ENCODE results near the gene SAMD11.
"Not testable (repeated sequence)": the region's sequence is repeated elsewhere in the genome, so short reads cannot be mapped to it uniquely, and the experiment has no call there.

SAMD11 gene

GRCh38 chr1:943545-944340 is 20.0 kb downstream of the SAMD11 start:
- no peak for DNase-seq (ENCODE audit: low read depth)

DNA sequence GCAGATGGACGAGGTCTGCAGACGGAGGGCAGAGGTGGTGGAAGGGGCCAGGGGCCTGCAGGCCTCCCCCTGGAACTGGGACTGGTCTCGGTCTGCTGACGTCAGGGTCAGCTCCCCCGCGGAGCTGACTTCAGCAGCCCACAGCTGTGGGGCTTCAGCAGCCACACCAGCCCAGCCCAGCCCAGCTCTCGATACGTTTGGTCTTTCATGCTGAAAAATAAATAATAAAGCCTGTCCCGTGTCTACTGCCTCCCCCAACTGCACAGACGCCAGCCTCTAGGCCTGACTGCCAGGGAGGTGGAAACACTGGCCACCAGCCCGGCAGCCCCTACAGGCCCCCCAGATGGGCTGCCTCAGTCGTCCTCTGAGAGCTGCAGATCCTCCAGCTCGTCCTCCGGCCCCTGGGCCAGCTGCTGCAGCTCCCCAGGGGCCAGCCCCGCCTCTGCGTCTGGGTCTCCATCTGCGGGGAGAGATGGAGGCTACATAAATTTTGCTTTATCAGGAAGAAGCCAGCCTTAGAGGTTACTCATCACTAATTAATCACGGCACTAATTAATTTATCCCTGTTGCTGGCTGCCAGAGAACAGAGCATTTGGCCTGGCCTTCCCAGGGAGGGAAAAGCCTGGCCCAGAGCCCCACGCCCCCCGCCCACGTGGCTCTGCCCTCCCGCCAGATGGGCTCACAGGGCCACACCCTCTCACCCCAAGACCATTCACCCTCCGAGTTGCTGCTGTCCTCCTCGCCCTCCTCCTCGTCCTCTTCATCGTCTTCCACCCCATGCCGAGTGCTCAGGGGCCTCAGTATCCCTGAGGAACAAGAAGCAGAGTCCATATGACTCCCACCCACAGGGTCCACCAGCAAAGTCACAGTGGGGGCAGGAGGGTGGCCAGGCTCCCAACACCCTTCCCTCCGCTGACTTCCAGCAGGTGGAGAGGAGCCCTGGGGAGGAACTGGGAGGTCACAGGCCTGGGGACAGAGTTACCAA is 20.9 kb downstream of the SAMD11 start:
- DNase-seq (ENCODE audit: low read depth): no peak

DNA sequence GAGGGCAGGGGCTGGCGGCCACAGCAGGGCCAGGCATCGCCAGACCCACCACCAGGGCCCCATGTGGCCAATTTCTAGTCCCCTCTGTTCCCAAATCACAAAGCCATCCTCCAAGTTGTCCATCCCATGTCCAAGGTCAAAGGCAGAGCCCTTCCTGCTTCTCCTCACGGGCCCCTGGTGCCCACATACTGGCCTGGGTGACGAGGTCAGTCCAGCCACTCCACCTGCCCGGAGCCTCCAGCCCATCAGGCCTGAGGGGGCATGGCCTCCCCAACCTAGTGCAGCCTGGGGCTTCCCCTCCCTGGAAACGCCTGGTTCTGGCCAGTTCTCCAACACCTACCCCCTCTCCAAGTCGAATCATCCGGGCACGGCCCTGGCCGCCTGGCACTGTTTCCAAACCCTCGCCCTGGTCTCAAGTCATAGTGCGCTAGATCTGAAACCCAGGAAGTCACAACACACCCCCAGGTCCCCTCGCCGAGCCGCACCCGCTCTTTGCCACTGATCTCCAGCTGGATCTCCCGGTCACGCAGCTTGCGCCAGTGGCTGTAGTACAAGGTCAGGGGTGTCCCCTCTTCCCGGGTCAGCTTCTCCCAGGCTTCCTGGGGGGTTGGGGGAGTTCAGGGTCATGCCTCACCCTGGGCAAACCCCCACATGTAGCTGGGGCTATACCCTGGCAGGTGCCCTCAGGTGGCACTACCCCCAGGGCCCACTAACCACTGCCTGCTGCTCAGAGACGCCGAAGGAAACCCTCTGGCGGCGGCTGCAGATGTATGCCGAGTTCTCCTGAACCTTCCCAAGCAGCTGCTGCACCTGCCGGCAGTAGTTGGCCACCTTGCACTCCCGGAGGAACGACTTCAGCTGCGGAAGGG is 22.2 kb downstream of the SAMD11 start:
- no peak for DNase-seq (ENCODE audit: low read depth)

DNA sequence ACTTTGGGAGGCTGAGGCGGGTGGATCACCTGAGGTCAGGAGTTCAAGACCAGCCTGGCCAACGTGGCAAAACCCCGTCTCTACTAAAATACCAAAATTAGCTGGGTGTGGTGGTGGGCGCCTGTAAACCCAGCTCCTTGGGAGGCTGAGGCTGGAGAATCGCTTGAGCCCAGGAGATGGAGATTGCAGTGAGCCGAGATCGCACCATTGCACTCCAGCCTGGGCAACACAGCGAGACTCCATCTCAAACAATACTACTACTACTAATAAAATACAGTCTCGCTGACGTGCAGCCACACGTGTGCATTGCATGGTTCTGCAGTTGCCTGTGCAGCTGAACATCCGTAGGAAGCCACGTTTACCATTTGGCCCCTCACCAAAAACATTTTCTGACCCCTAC is 23.1 kb downstream of the SAMD11 start:
- not testable (repeated sequence) for DNase-seq (ENCODE audit: low read depth)

- no peak for DNase-seq (ENCODE audit: low read depth)
Observed at GRCh38 chr1:947958-948357, 24.2 kb downstream of the SAMD11 start.

DNA sequence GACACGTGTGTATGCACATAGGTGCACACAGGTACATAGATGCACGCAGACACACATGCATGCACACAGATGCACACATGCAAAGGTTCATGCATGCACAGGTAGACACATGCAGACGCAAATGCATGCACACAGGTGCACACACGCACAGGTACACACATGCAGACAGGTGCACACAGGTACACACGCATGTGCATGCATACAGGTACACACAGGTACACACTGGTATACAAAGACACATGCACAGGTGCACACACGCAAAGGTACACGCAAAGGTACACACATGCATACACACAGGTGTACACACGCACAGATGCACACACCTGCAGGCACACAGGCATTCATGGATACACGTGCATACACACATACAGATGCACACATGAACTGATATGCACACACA is 26.5 kb downstream of the SAMD11 start:
- no peak for DNase-seq (ENCODE audit: low read depth)

GRCh38 chr1:950881-951280 is 27.2 kb downstream of the SAMD11 start:
- DNase-seq (ENCODE audit: low read depth): no peak

- no peak for DNase-seq (ENCODE audit: low read depth)
Observed at GRCh38 chr1:951364-951763, 27.6 kb downstream of the SAMD11 start.

DNA sequence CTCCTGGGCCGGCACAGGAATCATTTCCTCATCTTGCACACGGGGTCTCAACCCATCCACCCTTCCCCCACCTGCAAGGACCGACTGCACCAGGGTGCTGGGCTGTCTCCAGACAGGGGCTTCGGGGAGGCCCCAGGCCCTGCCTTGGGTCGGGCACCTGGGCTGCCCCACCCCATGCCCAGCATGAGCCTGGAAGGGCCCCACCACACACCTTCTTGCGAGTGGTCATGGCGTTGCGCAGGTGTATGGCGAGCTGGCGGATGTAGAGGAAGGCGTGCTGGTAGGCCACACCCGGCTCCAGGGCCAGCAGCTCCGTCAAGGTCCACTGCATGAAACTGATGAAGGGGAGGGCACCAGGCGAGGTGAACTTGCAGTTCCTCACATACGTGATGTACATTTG is 28.5 kb downstream of the SAMD11 start:
- DNase-seq (ENCODE audit: low read depth): no peak

DNA sequence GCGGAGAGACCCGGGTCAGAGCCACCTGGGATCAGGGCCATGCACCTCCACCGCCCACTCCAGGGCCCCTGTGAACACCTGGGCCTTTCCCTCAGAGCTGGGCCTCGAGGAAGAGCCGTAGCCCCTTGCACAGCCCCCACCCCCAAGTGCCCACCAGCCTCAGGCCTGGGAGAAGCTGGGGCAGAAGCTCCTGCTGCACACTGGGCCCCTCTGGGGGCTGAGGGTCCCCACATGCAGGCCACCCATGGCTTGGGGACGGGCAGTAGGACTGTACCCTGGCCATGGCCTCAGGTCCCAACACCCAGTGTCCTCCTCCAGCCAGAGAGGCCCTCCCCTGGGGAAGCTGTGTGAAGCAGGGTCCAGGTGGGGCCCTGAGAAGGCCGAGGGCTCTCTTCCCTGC is 28.9 kb downstream of the SAMD11 start:
- no peak for DNase-seq (ENCODE audit: low read depth)

DNA sequence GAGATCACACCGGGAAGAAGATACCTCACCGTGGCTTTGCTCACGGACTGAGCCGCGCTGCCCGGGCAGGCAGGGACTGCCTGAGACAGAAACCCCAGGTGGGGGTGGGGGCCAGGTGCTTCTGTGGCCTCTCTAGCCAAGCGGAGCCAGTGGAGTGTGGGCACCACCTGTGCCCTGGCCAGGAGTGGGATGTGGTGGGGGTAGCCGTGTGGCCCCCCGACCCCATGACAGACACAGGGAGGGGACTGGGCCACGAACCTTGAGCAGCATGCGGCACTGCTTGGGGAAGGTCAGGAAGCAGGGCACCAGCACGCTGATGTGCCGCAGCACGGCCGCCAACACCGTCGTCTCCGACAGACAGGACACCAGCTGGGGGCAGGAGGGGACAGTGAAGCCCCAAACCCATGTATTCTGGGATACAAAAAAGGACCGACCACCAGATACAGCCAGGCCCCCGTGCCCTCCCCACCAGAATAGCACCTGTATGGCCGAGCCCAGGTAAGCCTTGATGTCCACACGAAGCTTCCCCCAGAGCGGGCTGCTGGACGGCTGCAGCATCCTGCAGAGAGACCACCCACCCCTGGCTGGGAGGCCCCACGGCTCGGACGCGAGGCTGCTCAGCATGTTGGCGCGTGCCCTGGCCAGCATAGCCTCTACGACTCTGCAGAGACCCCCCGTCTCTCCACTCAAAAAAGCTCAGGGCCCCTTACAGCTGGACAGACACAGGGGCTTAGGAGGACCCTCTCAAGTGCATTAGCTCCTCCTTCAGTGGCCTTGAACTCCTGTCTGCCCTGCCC is 30.0 kb downstream of the SAMD11 start:
- DNase-seq (ENCODE audit: low read depth): no peak

- no peak for DNase-seq (ENCODE audit: low read depth)
Observed at GRCh38 chr1:954927-955326, 31.2 kb downstream of the SAMD11 start.

DNA sequence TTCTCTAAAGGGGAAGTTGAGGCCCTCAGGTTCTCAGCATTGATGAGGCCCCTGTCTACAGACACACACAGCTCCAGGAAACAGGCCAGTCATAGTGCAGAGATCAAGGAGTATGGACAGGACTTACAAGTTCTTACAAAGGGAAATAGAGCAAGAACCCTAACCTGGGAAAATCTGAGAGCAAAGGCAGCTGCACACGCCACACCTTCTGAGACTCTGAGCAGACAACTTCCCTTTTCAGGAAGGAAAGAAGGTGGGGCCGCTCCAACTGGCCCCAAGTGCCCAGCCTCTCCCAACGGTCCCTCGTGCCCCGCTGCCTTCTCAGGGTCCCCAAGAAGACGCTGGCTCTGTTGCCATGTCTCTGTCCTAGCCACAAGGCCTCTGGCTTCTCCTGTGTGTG is 31.8 kb downstream of the SAMD11 start:
- DNase-seq (ENCODE audit: low read depth): no peak

GRCh38 chr1:956636-957035 is 32.9 kb downstream of the SAMD11 start:
- DNase-seq (ENCODE audit: low read depth): no peak

DNA sequence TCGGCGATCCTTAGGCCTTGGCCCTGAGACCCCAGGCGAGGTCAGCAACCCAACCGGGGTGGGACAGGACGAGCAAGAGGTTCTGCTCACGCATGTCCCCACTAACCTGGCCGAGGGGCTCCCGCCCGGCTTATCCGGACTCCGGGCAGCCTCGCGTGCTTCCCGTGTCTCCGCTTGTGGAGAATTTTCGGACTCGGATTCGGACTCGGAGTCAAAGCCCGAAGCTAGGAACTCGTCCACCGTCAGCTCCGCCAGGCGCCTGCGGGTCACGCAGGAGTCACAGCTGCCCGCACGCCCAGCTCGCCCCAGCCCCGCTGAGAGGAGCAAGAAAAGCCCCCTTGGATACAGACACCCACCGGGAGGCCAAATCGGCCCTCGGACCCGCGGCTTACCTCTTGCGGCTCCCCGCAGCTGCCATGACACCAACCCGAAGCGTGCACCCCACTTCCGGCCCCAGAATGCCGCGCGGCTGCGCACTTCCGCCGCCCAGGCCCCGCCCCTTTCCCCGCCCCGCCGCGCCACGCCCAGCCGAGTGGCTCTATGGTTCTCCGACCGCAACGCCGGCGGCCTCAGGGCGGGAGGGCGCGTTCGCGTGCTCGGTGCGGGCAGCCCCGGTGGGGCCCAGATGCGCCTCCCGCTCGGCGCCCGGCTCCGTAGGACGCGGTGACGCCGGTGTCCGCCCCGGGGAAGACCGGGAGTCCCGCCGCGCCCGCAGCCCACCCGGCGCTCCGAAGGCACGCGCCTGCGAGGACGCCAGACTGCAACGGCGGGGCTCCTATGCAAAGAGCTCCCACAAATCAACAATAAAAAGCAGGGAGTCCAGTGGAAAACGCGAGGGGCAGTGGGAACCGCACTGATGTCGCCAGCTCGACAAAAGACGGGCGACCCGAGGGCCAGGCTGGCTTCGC is 35.4 kb downstream of the SAMD11 start, which contains the start of gene NOC2L:
Gene NOC2L, minus strand, starts transcription at position 434 of the 908 bp plus-strand sequence. Its CDS starts 16 bp downstream, at position 418.
- peak; percentile 85 for DNase-seq (ENCODE audit: low read depth)

DNA sequence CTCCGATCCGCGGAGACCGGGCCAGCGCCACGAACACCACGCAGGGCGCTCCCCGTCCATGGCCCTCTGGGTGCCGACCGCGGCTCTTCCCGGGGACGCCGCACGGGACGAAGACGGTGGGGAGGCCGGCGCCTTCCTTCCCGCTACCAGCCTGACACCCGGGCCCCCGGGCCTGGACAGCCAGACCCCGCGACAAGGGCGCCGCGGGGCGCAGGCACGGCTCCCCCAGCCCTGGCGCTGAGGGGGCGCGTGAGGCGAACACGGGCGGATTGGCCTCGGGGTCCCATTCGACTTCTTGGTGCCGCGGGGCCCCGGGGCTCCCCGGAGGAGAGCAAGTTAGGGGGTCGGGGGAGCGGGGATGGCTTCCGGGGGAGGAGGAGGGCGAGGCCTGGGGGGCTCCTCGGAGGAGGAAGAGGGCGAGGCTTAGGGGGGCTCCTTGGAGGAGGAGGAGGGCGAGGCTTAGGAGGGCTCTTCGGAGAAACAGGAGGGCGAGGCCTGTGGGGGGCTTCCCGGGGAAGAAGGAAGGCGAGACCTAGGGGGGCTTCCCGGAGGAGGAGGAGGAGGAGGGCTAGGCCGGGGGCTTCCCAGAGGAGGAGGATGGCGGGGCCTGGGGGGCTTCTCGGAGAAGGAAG is 36.1 kb downstream of the SAMD11 start:
- DNase-seq (ENCODE audit: low read depth): no peak

GRCh38 chr1:960363-961131 is 36.8 kb downstream of the SAMD11 start, which contains the start of gene KLHL17:
KLHL17 (plus strand) TSS chr1:960584; CDS start chr1:960694, 110 bp downstream.
- peak; percentile 66 for DNase-seq (ENCODE audit: low read depth)

GRCh38 chr1:961132-961669 is 37.5 kb downstream of the SAMD11 start:
- DNase-seq (ENCODE audit: low read depth): no peak
